Uterus (tissue), 2 donors: ENCODE data around the gene ETV1.

Experiments
- POLR2A ChIP-seq, 2 donors: fragments of 450-650 bp; IDR thresholded peaks; one replicate each; pipeline ENCODE4 v1.6.1; 2016; ENCODE audit warnings: antibody characterized with exemption in 2 of 2, mild to moderate bottlenecking in 1 of 2, moderate library complexity in 1 of 2
- TF ChIP-seq, protein P1 (sequence below), 4 experiments: fragments of 200-600 bp in 2 of 4; fragments of 450-650 bp in 2 of 4; sonication (generic) in 2 of 4; IDR thresholded peaks; one replicate each; pipeline ENCODE4 v1.5.1; 2016 to 2019; ENCODE audit warnings: antibody characterized with exemption in 4 of 4, mild to moderate bottlenecking in 2 of 4, moderate library complexity in 1 of 4

GRCh38 chr7:13894377-13894776 lies 95.1 kb downstream of the ETV1 start:
- TF ChIP-seq, protein P1, sequence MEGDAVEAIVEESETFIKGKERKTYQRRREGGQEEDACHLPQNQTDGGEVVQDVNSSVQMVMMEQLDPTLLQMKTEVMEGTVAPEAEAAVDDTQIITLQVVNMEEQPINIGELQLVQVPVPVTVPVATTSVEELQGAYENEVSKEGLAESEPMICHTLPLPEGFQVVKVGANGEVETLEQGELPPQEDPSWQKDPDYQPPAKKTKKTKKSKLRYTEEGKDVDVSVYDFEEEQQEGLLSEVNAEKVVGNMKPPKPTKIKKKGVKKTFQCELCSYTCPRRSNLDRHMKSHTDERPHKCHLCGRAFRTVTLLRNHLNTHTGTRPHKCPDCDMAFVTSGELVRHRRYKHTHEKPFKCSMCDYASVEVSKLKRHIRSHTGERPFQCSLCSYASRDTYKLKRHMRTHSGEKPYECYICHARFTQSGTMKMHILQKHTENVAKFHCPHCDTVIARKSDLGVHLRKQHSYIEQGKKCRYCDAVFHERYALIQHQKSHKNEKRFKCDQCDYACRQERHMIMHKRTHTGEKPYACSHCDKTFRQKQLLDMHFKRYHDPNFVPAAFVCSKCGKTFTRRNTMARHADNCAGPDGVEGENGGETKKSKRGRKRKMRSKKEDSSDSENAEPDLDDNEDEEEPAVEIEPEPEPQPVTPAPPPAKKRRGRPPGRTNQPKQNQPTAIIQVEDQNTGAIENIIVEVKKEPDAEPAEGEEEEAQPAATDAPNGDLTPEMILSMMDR (IDR thresholded peaks at IDR 0.05), result no peak
- no peak for TF ChIP-seq POLR2A (IDR thresholded peaks at IDR 0.05)
